COR-L47 (cell line): ENCODE results near the gene KRTAP1-5.
"Not testable (repeated sequence)": the region's sequence is repeated elsewhere in the genome, so short reads cannot be mapped to it uniquely, and the experiment has no call there.

Experiments
- DNase-seq: peaks from one replicate; lab custom pipeline; 2025; lab: John Stamatoyannopoulos, UW

The KRTAP1-5 gene

DNA sequence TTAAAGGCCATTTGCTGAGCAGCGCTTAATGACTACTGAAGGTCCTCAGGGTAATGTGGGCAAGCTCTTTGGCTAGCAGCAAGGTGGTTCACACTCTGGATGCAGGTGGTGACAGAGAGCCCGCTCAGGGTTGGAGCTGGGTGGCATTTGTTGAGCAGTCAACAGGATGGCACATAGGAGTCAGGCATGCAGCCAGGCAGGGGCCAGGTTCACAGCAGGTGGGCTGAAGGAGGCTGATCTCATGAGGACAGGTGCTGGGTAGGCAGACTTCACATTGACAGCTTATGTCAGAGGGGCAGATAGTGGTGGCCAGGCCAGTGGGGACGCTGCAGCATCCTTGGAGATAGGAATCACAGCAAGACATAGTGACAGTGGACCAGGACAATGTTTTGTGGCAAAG is 22.6 kb downstream of the KRTAP1-5 start:
- DNase-seq = no peak

DNA sequence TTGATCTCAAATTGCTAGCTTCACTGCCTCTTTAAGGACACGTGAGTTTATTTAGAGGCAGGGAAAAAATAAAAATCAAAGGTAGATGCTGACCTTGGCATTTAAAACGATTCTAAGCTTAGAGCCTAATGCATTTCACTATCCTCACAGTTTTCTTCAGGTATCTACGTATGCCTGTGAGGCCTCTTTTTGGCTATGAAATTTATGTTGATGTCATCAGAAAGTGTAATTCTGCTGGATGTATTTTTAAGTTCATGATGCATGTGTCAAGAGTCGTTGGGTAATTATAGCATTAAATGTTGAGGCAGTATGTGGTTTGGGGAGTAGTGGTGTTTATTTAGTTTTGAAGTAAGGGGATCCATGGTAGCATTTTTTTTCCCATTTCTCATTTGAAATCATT is 23.1 kb downstream of the KRTAP1-5 start:
- no peak for DNase-seq

DNA sequence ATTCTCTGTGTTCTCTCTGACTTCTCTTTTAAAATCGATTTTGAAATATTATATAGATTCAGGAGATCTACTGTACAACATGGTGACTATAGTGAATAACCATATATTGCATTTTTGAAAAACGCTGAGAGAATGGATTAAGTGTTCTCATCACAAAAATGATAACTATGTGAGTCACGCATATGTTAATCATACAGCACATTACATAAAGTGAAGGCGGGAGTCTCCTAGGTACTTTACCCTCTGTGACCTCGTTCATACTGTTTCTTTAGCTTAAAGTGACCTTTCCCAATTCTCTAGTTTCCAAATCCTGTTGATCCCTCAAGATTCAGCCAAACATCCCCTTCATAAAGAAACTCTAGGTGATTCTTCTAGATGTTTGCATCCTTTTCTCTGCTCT is 24.2 kb downstream of the KRTAP1-5 start:
- no peak for DNase-seq

DNA sequence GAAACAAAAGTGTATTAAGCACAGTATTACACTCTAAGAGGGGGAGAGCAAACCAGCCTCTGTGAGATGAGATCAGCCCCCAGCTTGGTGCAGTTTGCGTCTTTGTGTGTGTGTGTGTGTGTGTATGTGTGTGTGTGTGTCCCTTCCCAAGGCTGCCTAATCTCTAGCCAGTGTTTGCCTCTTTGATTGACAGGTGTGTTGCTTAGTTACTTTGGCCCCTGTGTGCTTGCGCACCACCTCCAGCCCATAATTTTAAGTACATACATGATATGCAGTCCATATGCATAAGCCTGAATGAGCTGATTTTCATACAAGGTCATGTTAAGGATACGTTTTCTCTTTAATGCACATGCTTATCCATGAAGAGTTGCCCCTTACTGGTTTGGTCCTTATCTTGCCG is 25.2 kb downstream of the KRTAP1-5 start:
- DNase-seq = no peak

DNA sequence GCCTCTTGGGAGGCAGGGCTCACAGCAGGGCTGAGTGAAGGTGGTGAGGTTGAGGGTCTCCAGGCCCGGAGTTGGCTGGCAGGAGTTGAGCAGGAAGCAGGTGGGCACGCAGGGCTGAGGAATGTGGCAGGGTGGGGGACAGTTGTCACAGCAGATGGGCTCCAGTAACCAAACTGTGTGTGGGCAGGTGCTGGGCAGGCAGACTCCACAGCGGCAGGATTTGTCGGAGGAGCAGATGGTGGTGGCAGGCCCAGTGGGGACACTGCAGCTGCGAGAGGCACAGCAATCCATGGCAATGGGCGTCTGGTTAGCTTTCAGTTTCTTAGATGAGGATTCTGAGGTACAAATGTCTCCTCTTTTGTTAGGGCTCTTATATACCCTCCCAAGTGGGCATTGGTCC is 27.4 kb downstream of the KRTAP1-5 start, which contains the start of gene KRTAP3-2:
KRTAP3-2 (minus strand) TSS at position 344 of the 400 bp plus-strand sequence; CDS start at position 291, 53 bp downstream.
- DNase-seq = not testable (repeated sequence)

DNA sequence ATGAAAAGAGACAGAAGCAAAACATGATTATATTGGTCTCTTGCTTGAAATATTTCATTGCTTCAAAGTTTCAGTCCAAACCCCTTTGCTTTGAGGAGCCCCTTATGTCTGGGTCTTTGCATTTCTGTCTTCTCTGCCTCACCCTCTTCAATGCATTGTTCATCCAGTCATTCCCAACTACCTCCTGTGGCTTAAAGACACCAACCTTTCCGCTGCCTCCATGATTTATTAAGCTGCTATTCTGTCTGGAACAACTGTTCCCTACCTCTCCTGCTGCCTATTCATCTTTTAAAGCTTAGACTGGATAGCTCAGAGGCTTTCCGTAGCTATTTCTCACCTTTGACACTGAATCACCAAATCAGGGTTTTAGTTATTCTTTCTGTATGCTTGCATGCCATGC is 29.6 kb downstream of the KRTAP1-5 start:
- no peak for DNase-seq

DNA sequence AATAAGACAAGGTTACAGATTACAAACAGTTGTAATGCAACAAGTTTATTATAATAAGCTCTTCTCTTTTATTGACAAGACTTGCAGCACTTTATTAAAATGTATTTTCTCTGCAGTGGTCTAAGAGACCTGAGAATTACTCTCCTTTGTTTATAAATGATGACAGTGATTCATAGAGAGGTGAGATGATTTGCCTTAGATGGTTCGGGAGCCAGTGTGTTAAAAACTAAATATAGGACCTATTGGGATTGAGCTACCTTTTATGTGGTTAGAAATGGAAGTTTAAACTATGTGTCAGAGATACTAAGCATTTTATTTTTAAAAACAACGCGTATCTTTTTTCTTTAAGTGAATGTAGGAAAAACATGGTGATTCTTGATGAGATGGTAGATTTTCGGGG is 30.2 kb downstream of the KRTAP1-5 start:
- DNase-seq = no peak

DNA sequence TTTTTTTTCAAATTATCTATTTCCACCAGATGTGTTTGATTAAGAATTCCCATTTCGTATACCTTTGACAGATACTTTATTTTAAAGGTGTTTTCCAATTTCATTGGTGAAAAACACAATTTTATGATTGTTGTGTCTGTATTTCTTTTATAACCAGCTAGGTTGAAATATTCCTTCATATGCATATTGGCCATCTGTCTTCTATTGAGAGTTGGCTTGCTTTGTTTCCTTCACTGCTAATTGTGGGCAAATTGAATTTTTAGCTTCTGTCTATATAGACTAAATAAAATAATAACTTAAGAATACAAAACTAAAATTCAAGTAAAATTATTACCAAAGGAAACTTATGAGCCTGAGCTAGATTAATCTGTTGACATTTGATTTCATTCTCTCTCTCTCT is 31.9 kb downstream of the KRTAP1-5 start:
- DNase-seq = no peak

DNA sequence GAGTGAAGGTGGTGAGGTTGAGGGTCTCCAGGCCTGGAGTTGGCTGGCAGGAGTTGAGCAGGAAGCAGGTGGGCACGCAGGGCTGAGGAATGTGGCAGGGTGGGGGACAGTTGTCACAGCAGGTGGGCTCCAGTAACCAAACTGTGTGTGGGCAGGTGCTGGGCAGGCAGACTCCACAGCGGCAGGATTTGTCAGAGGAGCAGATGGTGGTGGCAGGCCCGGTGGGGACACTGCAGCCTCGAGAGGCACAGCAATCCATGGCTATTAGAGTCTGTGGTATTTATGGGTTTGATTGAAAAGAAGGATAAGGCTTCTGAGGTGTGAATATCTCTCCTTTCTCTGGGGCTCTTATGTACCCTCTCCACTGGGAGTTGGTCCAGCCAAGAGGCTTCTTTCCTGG is 33.2 kb downstream of the KRTAP1-5 start, which contains the start of gene KRTAP3-3:
KRTAP3-3 (minus strand) TSS at position 326 of the 400 bp plus-strand sequence; CDS start at position 259, 67 bp downstream.
- DNase-seq = no peak

DNA sequence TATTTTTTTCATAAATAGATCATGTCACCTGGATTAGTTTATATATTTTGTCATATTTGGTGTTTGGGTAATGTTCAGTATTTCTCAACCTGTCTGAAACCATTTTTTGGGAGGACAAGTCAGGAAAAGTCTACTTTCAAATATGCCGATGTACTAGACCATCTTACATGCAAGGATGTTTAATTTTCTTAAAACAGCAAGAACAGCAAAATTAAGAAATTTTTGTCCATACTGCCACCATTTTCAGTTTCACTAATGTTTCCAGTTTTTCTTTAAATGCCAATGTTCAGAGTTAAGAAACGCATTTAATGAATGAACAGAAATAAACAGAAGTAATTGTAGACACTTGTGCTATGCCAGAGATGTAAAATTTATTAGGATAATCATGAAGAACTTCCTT is 33.9 kb downstream of the KRTAP1-5 start:
- DNase-seq = no peak

DNA sequence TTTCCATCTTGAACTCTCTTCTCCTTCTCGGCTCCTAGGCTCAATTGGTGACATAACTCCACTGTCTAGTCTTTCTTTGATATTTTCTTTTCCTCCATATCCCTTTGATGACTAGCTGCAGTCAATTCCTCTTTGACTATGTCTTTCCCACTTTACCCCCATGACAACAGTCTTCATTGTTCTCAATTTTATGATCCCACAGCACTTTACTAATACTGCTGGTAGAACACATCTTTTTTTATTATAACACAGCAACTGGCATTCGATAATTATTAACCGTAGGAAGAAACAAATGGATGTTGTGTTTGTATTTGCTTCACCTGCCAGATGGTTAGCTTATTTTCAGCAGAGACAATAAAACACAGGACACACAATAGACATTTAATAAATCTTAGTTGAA is 34.3 kb downstream of the KRTAP1-5 start:
- DNase-seq = no peak

DNA sequence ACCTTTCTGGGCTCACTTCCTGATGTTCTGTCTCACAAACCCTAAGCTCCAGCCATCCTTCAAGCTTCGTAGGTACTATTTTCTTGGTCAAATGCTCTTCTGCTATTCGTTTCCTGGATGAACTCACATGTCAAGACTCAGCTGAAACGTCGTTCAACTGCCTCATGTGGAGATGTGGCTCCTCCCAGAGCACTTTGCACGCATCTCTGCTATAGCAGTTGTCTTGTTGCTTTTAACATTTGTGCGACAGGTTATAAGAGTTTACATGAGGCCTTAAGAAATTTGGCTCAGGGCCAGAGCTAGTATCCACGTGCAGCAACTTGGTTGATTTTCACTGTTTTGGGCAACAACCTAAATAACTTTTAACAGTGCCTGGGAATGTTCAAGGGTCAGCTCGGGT is 40.1 kb downstream of the KRTAP1-5 start:
- no peak for DNase-seq

DNA sequence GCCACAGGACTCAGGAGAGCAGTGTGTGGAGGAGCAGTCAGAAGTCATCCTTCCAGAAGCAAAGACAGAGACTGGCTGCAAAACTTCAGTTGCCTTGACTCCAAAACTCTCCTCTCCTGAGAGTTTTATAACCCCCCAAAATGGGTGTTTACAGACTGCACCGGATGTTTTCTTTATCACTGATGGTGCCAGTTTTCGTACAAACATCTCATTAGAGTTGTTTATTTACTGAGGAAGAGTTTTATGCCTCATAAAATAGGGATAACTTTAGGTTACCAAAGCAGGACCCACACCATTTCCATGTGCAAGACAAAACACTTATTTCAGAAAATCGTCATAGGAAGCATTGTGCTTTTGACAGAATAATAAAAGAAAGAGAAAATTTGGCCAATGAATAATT is 42.8 kb downstream of the KRTAP1-5 start, which contains the start of gene KRT40:
KRT40 (minus strand) TSS at position 101 of the 400 bp plus-strand sequence; CDS start at position 48, 53 bp downstream.
- DNase-seq = no peak

DNA sequence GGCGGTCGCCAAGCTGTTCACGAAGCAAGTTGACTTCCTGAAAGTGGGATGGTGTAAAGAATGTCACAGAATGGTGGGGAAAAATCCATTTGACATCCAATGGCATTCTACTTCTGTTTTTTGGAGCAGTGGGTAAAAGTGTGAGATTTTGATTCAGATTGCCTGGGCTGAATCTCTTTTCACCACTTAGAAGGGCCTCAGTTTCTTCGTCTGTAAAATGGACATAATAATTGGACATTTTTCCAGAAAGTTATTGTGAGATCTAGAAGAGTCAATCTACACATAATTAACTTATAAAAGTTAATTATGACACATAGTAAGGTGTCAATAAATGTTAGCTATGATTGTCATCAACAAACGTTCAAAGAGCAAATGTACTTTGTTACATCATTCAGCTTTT is 45.9 kb downstream of the KRTAP1-5 start:
- no peak for DNase-seq

DNA sequence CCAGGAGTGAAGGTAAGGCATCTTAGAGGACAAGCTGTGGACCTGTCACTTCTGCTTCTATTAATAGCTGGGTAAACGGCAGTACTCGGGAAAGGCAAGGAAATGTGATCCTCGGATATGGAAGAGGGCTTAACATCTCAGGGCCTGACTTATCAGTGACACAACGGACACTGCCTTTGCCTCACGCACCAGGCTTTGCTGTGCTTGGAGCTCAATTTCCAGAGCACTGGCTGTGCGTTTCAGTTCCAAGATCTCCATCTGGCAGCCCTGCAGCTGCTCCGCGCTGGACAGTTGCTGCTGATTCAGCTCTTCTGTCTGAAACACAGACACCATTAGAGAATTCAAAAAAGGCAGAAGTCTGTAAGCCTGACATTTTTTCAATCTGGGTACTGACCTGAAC is 46.4 kb downstream of the KRTAP1-5 start:
- DNase-seq = no peak

DNA sequence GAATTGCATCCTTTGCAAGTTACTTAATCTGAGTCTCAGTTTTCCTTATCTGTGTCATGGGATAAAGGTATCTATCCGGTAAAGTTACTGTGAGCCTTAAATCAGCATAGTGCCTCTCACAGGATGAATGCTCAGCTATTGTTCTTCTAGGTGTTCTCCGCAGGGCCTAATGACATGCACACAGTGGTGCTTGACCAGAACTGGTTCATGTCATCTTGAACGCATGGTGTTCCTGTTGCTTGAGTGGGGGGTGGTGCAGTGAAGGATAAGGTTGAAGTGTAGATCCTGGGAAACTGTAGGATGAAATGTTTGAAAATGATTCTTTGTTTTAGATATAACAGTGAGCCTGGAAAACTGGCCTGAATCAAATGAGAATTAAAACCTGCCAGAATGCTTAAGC is 46.9 kb downstream of the KRTAP1-5 start:
- DNase-seq = no peak

DNA sequence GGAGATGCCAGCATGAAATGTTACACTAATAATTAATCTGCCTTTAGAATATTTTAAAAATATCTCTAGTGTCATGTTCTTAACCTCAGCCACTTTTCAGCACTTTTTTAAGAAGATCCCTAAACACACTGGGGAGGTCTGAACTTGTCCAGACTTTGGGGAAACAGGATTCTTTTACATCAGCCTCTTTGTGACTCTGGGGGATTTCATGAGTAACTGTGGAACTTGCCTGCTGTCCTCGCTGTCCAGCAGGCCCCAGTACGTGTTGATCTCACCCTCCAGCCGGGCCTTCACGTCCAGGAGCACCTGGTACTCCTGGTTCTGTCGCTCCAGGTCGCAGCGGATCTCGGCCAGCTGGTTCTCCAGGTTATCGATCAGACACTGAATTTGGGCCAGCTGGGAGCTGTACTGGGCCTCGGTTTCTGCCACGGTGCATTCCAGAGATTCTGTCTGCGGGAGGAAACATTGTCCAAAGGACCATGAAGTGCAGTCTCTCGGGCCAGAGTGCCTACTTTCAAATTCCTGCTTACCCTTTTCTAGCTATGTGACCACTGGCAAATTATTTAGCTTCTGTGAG is 48.3 kb downstream of the KRTAP1-5 start:
- DNase-seq = no peak
